Hematopoietic multipotent progenitor cell treated with erythropoietin and hydrocortisone succinate and interleukin-3 and kit ligand, for 6 days (in vitro differentiated cells): Measurements from ENCODE around the gene SPC25.
"Not testable (repeated sequence)": the region's sequence is repeated elsewhere in the genome, so short reads cannot be mapped to it uniquely, and the experiment has no call there.

ENCODE experiments used
- DNase-seq: peaks from one replicate; pipeline ENCODE4 v3.0.0-alpha.2; 2015

The SPC25 gene, protein sequence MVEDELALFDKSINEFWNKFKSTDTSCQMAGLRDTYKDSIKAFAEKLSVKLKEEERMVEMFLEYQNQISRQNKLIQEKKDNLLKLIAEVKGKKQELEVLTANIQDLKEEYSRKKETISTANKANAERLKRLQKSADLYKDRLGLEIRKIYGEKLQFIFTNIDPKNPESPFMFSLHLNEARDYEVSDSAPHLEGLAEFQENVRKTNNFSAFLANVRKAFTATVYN

DNA sequence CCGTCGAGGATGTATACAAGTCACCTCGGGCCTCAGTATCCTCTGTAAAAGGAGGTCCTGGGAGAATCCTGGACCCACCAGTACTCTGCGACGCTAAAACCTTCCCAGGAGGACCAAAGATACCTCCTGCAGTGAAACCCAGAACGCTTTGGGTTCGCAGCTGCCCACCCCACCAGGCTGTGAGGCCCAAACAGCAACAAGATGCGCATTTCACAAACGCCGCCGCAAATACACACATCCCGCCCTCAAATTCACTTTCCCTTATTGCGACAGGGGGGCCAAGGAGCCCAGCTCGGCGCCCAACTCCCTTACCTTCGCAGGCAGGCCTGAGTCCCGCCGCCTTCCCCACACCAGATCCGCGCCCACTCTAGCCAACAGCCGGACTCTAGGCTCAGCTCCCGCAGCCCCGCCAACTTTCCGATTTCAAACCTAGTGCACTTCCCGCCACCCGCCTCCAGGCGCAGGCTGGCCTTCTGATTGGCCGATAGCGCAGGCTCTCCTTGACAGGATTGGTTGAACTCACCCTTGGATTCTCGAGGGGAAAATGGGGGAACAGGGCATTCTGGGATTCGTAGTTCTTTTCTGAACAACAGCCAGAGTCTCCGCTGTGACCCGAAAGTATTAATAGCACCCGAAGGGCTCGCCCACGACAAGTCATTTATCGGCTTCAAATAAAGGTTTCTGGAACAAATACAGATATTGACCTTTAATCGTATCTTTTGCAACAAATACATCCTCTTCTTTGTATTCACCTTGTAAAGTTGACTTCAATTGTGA, at the start of gene SPC25:
Gene SPC25, minus strand, starts transcription at position 425 of the 777 bp plus-strand sequence. CDS start 911 bp downstream, outside the sequence.
- peak; percentile 99 for DNase-seq

DNA sequence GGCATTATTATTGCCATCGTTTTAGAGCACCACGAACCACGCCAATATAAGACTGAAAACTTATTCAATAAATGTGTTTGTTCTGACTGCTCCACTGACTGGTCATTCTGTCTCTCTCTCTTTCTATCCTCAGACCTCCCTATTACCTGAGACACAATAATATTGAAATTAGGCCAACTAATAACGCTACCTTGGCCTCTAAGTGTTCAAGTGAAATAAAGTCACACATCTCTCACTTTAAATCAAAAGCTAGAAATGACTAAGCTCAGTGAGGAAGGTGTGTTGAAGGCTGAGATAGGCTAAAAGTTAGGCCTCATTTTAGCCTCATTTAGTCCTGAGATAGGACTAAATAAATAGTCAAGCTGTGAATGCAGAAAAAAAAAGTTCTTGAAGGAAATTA, 49.7 kb upstream of the SPC25 start:
- DNase-seq, result no peak

DNA sequence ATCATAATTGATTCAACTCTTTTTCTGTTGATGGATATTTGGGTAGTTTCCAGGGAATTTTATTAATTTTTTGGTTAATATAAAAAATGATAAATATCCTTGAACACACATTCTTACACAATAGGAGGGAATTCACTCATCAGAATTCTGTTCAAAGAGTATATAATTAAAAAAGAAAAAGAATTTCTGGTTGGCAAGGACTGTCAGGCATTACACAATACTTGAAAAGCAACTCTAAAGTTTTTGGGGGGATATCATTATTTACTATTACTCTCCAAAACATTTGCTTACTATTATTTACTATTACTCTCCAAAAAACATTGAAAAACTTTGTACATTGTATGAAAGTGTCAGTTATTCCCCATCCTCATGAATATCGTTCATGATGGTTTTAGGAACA, 48.8 kb upstream of the SPC25 start:
- DNase-seq, result no peak

DNA sequence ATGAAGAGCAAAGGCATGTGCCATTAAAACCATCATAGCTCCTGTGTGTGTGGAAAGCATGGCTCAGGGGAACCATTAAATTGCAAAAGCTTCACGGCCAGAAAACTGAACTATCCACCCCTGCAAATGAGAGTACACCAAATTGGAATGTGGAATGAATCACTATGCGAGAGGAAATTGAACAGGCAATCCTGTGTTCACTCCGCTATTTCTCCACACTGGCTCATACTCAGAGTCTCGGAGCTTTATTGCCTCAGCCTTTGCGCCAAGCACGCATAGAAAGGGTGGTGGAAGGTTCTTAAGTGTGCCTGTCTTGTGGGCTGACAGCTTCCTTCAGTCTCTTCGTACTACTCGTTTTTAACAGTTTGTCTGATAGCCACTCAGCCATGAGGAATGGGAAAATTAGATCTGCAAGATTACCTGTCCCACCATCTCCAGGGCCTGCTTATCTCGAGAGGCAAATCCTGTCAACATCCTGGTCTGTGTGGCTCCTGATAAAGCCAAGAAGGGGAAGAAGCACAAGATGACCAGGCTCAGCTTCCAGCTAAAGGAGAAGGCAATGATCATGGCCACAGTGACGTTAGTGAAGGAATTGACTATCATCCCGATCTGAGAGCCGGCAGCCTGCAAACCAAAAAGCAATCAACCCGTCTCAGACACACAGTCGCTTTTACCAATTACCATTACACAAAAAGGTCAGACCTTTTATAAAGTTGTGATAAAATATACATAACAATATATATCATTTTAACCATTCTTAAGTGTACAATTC, 45.8 kb upstream of the SPC25 start:
- DNase-seq, result peak; percentile 76

DNA sequence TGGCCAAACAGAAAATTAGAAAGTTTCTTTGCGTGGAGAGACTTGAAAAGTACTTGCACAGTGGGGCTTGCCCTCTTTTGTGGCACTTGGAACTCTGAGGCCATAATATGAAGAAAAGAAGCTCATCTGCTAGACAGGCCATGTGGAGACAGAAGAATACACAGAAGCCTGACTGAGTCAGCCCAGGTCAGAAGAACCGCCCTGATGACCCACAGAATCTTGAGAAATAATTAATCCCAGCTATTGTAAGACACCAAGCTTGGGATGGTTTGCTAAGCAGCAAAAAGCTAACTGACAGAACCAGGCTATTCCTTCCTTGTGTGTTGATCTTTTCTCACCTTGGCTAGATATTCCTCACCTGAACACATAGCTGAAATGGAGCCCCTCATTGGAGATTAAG, 44.6 kb upstream of the SPC25 start:
- DNase-seq, result no peak

DNA sequence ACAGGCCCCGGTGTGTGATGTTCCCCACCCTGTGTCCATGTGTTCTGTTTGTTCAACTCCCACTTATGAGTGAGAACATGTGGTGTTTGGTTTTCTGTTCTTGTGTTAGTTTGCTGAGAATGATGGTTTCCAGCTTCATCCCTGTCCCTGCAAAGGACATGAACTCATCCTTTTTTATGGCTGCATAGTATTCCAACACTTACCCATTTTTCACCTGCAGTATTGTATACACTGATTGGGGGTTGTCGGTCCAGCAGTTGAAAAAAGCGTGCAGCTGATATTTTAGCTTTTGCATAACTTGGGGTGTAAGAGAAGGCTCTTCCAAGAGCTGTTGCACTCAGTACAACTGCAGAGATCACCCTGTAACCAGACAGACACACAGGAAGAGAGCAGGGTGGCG, 41.9 kb upstream of the SPC25 start:
- not testable (repeated sequence) for DNase-seq

DNA sequence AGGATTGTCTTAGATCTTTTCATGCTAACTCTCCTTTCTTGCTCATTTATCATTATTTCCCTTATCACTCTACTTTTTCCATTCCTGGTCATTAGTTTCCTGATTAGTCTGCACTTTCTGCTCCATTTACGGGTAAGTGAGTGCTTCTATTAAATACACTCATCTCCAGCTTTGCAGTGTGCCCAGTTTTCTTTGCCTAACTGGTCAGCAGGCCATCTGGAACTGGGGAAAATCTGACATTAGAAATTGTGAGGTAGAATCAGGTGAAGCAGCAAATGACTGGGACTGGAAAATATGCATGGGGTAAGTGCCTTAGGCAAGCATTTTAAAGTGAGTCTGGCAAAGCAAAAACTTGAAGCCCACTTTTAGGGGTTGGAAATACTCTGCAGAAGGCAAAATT, 40.0 kb upstream of the SPC25 start:
- no peak for DNase-seq

DNA sequence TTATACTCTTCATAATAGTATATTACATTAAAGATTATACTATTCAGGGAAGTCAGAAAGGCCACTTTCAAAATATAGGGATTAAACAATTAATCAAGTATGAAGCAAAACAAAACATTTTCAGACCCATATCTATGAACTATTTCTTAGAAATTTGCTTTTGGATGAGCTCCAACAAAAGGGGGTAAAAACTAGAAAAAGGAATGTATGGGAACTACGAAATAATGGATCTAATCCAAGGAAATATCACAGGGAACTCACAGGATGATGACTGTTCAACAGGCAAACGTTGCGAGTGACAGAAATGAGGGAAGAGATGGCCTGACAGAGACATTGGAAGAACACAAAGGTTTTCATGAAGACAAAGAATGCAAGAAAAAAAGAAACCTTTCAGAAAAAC, 38.8 kb upstream of the SPC25 start:
- no peak for DNase-seq

DNA sequence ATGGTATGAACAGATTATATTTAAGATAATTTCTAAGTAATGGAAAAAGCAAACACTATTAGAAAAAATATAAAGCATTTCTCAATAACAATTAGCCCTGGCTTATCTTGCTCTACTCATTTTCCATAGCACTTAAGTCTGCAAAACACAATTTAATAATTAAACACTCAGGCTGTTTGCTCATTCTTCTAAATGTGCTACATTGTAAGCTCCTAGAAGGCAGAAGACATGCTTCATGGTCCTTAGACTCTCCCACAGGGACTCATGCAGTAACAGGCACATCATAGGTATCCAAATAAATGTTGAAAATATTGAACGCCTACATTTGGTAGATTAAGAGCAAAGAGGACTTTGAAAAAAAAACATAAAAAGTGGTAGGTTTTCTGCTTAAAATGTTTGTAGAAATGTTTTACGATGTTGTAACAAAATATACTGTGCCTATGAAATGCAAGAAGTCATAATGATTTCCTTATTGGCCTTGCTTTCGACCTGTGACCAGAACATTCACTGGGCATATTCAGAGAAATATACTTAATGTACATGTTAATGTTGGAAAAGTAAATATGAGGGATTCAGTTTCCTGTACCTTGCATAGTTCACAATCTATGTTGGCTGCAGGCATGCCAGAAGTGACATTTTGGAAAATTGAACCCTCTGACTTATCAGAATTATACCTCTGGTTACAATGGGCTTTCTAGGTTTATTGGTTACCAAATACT, 38.0 kb upstream of the SPC25 start:
- no peak for DNase-seq

DNA sequence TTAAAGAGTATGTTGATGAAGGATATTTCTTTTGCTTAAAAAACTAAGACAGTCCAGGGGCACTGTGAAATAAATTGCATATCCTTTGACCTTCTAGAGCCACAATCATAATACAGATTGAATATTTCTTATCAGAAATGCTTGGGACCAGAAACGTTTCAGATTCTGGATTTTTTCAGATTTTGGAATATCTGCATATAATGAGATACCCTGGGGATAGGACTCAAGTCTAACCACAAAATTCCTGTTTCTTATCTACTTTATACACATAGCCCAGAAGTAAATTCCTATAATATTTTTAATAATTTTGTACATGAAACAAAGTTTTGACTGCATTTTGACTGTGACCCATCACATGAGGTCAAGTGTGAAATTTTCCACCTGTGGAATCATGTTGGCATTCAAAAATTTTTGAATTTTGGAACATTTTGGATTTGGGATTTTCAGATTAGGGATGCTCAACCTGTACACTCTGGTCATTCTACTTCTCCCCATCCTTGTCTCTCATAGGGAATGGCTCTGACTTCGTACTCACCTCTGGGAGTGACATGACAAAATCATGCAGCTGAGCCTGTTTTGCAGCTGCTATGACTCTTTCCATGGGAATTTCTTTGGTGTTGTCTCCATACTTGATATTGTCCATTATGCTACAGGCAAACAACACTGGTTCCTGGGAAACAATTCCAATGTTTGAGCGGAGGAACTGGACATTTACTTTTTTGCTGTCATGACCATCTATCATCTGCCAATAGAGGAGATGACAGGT, 36.6 kb upstream of the SPC25 start:
- DNase-seq, result no peak

DNA sequence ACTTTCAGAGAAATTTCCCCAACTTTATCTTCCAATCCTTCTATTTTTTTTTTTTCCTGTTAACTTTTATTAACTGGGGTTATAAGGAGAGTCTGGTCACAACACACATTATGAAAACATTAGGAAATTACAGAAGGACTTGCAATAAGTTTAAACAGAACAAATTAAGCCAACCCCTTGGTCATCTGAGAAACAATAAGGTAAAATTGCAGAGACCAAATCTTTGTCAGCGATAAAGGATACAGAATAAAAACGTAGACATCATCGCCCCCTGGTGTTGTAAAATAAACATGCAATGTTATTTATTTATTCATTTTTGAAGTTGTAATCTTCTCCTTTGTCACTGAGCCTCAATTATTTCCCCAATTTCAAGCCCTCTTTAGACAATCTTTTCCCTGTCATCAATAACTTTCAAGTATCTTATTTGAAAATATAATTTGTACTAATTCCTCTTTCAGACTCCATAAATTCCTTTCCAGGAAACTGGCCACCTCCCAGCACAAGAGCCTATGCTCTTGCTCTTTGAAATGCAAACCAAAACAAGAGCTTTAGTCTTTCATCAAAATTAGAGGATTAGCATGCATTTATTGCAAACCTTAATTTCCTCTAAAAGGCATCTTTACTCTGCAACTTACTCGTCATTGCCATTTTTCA, 30.4 kb upstream of the SPC25 start:
- DNase-seq, result peak; percentile 82

DNA sequence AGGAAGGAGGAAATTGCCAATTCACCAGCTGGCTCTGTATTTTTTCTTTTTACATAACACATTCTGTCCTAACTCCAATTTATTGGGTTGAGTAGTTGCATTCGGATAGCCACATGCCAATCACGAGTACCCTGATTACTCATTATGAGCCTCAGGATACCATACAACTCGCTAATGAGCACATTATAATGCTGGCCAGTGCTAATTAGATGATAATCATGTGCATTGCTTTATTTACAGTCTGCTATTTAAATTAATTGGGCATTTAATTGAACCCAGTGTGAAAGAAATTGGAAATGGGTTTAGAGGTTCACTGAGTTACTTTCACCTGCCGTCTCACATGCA, 26.1 kb upstream of the SPC25 start:
- no peak for DNase-seq

DNA sequence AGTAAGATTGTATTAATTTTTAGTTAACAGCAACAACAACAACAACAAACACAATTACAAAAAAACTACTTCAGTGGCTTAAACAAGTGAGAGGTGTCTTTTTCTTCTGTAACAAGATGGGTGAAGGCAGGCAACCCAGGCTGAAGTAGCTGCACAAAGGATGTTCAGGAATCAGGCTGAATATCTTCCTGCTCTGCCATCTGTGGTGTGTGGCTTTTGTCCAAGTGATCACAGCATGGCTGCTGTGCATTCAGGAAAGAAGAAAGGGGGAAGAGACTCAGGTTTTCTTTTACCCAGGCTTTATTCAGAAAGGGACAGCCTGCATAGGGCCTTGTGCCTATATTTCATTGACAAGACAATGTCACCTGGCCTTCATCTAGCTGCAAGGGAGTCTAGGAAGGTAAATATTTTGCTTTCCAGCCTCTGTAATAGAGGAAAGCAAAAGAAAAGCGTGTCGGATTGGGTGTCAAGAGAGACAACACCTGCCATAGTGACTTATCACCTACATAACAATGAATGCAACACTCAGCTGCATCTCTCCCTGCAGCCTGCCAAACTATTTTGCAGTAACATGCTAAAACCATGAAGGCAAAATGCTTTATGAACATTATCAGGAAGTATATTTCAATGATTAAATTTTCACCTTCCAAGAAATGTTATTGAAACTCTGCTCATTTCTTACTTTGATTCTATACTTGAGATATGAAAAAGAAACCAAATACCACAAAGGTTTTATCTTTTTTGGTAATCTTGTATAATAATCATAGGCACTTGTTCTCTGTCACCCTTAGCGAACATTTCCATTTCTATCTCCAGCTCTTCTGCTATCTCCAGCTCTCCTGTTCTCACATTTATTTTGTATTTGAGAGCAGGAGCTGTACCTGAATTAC, 25.5 kb upstream of the SPC25 start:
- no peak for DNase-seq

DNA sequence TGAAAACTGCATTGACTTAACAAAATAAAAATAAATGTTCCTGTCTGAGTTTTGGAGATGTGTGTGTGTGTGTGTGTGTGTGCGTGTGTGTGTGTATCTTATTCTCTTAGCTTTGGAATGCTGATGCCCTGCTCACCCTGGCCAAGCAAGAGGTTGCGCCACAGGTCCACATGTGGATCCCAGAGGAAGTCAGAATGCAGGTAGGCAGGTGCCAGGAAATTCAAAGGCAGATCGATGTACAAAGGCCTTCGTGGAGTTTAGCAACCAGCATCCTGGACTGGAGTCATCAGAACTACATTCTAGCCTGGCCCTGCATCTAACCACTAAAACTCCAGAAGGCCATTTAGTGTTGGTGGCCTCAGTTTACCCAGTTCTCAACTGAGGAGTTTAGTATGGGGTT, 23.3 kb upstream of the SPC25 start:
- no peak for DNase-seq

DNA sequence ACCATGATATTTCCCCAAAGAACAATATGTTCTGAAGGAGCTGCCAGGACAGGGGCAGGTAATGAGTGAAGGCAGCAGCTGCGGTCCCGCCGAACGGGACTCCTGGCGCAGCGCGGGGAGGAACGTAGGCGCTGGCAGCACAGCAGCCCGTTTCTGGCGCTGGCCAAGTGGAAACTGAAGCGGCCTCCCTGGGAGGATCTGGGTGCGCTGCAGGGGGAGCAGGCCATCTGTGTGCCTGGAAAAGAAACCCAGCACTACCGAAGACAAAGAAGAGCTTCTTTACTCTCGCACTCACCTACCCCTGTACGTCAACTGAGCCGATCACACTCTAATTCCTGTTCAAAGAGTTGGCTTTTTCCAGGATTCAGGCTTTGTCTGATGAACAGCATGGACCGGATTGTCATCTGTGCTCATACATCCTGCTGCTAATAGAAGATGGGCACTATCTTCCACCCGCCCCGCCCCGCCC, 22.7 kb upstream of the SPC25 start:
- DNase-seq, result peak; percentile 25

DNA sequence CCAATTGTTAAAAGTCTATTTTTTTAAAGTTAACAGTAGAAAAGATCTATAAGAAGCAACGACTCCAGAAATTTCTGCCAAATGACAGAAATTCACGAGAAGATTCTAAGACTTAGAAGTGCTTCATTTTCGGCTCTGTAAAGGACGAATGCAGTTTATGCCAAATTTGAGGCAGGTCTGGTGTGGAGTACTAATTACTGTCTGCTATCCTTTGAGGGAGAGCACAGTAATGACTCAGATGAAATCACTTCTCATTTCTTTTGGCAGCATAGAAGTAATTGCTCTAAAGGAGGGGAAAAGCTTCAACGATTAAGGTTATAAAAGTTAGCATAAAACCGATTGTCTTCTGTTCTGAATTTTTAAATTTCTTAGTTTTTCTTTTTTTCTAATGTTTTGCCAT, 22.2 kb upstream of the SPC25 start:
- peak; percentile 11 for DNase-seq

DNA sequence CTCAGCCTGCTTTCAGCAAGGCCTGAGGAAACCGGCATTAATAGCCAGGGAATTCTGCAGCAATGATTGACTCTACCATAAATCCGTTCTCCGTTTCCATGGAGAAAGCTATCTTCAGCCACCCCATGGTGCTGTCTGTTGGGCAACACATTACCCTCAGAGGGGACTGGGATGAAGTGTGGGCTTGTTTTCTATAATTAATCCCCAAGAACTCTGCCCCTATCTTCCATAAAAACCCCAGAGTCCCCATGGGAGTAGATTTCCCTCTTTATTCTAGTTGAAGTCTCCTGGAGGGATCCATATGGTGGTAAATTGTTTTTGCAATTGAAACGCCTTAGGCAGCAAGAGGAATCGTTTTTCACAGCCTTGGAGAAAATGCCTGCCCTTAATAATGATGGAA, 20.1 kb upstream of the SPC25 start:
- DNase-seq, result no peak

DNA sequence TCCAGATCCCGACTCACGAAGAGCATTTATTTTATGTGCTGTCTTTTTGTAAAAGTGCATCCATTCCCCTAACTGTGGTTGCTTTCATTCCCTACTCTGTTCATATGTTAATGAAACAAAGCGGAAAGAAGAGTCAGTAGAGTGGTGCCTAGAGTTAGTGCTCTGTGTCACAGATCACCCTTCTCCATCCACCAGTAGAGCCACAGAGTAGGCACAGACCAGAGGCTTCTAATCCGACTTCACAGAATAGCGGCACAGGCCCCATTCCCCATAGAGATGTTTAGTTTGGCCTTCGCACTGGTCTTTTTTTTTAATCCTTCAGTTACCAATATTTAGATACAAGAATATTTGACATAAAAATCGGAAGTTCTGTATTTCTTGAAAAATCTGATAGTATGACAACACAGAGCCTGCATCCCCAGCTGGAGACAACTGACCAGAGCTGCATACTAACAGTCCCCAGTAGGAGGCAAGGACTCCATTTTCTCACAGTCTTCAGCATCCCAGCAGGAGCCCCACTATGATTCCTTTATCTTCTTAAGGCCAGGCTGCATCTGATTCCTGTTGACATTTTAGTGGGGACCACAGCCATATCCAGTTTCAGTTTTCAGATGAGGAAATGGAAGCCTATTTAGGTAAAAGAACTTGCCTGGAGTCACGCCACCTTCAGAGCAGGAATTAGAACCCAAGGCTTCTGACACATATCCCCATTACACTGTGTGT, 17.9 kb upstream of the SPC25 start:
- no peak for DNase-seq

DNA sequence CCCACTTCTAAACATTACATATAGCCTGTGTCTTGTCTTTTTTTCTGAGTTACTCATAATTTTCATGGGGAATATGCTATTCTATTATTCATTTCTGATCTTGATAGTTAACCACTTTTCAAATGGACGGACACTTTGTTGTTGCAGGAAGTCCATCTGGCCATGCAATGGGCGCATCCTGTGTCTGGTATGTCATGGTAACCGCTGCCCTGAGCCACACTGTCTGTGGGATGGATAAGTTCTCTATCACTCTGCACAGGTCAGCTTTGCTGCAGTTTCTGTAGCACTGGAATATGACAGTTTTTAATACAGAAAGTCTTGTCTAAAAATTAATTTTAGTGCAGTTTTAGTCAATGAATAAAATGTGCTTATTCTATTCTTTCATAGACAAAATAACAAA, 14.1 kb upstream of the SPC25 start:
- no peak for DNase-seq

DNA sequence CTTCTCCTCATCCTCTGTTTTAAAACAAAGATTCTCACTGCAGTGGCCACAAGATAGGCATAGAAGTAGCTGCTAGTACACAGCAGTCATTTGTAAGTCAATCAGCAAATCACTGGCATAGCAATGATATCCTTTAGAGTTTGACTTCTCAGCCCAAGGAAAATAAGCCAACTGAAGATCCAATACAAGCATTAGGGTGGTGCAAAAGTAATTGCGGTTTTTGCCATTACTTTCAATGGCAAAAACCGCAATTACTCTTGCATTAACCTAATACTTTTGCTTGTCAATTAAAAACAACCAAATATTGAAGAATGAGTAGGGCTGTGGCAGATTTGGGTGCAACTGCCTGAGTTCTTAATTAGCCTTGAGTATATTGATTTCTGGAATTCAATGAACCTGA, 13.7 kb upstream of the SPC25 start:
- DNase-seq, result no peak
